HG02759 (cell line): ENCODE measurements around the gene CSDE1.
"Not testable (repeated sequence)": the region's sequence is repeated elsewhere in the genome, so short reads cannot be mapped to it uniquely, and the experiment has no call there.

ENCODE experiments used
- ATAC-seq: cut with Tn5 transposase; IDR thresholded peaks from one replicate; pipeline ENCODE4 v1.9.1; 2021; ENCODE audit warnings: mild to moderate bottlenecking, moderate library complexity; ENCODE audit not compliant: unreplicated experiment

Gene CSDE1

DNA sequence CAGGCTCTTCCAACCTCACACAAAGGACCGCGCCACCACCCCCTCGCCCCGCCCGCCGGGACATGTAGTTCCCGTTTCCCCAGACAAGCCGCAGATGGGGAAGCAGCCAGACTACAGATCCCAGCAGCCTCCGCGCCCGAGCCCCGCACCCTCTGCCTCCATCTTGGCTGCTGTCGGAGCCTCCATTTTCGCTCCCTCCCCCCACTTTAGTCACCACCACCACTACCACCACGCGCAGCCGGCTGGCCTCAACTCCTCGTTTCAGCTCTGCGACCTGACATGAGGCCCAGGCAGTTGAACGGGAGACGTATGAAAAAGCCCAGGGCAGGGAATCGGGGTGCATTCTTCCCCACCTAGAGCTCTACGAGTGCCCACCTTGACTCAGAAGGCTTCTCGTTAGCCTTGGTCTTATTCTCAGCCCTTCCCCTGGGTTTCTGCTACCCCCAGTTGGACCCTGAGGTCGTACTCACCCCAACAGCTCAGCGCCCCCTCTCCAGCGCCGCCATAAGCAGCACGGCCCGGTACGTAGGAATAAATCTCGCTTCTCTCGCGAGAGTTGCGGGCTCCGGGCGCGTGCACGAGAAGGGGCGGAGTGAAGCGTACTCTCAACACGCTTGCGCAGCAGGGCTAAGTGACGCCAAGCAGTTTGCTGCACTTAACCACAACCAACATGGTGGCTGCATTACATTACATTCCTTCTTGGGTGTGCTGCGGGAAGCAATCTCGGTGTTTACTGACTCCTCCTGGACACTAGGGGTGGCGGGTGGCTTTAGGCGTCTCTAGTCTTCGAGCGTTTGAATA, at the start of gene CSDE1:
TSS of gene CSDE1 (minus strand) at position 530 of the 801 bp plus-strand sequence. CDS start 18,094 bp downstream, outside the sequence.
- ATAC-seq = peak; percentile 84

- ATAC-seq = not testable (repeated sequence)
Observed at GRCh38 chr1:114804449-114804848, 46.7 kb upstream of the CSDE1 start.

DNA sequence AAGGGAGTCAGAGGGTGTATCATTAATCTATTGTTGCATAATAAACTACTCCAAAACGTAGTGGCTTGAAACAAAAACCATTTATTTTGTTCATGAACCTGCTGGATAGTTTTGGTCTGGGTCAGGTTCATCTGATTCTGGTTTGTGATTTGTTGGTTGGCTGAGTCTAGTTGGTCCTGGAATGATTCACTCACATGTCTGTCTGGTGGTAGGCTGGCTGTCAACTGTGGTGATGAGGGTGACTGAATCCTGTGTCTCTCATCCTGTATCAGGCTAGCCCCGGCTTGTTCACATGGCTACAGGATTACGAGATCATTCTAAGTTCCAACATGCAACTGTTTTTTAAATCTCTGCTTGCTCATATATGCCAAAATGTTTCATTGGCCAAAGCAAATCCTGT, 45.2 kb upstream of the CSDE1 start:
- ATAC-seq = peak; percentile 75

GRCh38 chr1:114794038-114794437, 36.3 kb upstream of the CSDE1 start:
- no peak for ATAC-seq

DNA sequence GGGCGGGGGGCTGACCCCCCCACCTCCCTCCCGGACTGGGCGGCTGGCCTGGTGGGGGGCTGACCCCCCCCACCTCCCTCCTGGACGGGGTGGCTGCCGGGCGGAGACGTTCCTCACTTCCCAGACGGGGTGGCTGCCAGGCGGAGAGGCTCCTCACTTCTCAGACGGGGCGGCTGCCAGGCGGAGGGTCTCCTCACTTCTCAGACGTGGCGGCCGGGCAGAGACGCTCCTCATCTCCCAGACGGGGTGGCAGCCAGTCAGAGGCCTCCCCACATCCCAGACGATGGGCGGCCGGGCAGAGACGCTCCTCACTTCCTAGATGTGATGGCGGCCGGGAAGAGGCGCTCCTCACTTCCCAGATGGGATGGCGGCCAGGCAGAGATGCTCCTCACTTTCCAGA, 32.8 kb upstream of the CSDE1 start:
- ATAC-seq = not testable (repeated sequence)

DNA sequence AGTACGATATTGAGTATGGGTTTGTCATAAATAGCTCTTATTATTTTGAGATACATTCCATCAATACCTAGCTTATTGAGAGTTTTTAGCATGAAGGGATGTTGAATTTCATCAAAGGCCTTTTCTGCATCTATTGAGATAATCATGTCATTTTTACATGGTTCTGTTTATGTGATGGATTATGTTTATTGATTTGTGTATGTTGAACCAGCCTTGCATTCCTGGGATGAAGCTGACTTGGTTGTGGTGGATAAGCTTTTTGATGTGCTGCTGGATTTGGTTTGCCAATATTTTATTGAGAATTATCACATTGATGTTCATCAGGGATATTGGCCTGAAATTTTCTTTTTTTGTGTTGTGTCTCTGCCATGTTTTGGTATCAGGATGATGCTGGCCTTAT, 28.7 kb upstream of the CSDE1 start:
- ATAC-seq = not testable (repeated sequence)

GRCh38 chr1:114782476-114782875, 24.7 kb upstream of the CSDE1 start:
- ATAC-seq = no peak

- peak; percentile 100 for ATAC-seq
Observed at GRCh38 chr1:114780344-114781226, 22.8 kb upstream of the CSDE1 start, which contains the start of gene SIKE1. Gene SIKE1, minus strand, starts transcription at chr1:114780685. Its CDS starts 78 bp downstream, at chr1:114780607.

GRCh38 chr1:114779722-114780121, 21.9 kb upstream of the CSDE1 start:
- ATAC-seq = no peak

- ATAC-seq = not testable (repeated sequence)
Observed at GRCh38 chr1:114776726-114777125, 18.9 kb upstream of the CSDE1 start.

- ATAC-seq = no peak
Observed at GRCh38 chr1:114771992-114772391, 14.2 kb upstream of the CSDE1 start.

- ATAC-seq = no peak
Observed at GRCh38 chr1:114770989-114771388, 13.2 kb upstream of the CSDE1 start.

DNA sequence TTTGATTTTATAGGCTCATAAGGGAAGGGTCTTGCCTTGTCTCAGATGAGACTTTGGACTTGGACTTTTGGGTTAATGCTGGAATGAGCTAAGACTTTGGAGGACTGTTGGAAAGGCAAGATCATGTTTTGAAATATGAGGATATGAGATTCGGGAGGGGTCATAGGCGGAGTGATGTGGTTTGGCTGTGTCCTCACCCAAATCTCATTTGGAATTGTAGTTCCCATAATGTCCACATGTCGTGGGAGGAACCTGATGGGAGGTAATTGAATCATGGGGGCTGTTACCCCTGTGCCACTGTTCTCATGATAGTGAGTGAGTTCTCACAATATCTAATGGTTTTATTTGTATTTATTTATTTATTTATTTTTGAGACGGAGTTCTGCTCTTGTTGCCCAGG, 6.9 kb upstream of the CSDE1 start:
- no peak for ATAC-seq

DNA sequence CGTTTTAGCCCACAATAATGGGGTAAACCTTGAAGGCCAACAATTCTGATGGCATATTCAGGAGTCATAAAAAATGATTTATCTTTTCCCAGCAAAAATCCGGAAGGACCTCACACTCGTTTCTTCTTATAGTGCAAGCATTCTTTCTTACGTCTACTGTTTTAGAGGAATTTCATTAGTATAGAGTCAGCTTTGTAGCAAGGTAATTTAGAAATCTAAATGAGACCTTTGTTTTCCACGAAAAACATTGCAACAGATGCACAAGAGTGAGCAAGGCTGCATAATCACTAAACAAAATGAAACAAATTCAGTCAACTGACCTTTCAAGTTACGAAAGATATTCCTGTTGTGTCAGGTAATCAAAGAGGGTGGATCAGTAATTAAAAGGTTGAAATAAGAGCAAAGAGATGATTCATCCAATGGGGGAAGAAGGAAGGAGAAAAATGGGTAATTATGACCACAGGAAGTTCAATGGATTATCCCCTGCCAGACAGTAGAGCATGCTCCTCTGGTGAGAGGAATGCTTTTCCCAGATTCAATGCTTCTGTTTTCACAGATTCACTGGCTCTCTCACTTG, 560 bp upstream of the CSDE1 start:
- ATAC-seq = no peak

DNA sequence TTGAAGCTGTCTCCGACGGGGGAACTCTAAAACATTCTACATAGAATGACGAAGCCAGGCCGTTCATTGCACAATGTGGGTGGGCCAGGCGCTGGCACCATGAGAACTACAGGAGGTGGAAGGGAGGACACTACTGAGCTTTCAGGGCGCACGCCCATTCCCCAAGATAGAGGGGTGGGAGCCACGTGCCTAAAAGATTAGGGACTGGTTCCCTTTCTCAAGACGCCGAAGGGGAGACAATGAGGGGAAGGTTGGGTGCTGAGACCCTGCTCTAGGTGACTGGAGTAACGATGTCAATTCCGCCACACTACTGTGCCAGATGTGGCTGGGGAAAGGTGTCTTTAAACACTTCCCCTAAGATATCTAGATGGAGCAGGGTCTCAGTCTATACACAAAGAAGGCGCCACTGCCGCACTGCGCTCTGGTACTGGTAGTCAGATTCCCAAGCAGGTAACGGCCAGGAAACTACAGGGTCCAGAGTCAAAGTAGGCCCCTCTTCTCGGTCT, 782 bp downstream of the CSDE1 start:
- no peak for ATAC-seq

- ATAC-seq = peak; percentile 38
Observed at GRCh38 chr1:114756009-114756892, 1.5 kb downstream of the CSDE1 start.

- ATAC-seq = no peak
Observed at GRCh38 chr1:114755006-114755931, 2.5 kb downstream of the CSDE1 start.

GRCh38 chr1:114753702-114754101, 4.1 kb downstream of the CSDE1 start:
- not testable (repeated sequence) for ATAC-seq

DNA sequence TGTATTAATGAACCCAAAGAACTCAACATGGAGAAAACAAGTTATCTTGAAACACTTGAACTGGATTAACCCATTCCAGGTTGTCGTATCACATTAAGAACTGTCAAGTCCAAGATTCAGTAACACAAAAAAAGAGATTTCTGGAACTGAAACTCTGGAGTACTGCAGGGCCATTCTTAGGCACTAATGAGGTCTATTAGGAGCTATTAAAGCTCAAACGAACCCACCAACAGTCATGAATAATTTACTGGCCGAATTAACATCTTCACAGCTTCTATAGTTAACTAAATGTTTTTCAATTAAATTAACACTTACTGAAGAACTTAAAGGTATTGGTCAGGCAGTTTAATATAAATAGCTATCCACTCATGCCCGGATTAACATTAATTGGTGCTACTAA, 4.6 kb downstream of the CSDE1 start:
- no peak for ATAC-seq
